A673 (cell line): Measurements from ENCODE around the gene NXNL2.

Experiments used
- CTCF ChIP-seq: fragments of 300-800, 200-600 bp; sonication (generic); conservative IDR thresholded peaks from 2 replicates; pipeline ENCODE4 v1.5.1; 2017; ENCODE audit warnings: low read depth, mild to moderate bottlenecking, antibody characterized with exemption, low read length, moderate library complexity, mixed read lengths
- EZH2 ChIP-seq: fragments of 200-600 bp; sonication (generic); IDR thresholded peaks from 2 replicates; pipeline ENCODE4 v1.6.1; 2017; ENCODE audit warnings: borderline replicate concordance, low read depth, mild to moderate bottlenecking, mixed read lengths, antibody characterized with exemption, low read length; ENCODE audit not compliant: poor library complexity, severe bottlenecking

GRCh38 chr9:88511906-88512305 is 23.1 kb upstream of the NXNL2 start:
- TF ChIP-seq CTCF (no peak), EZH2 (no peak)
